HL-60/S4 treated with phorbol 12-myristate 13-acetate at 8.2 ng/mL for 4 days and 3 days (cell line): Measurements from ENCODE around the gene TOMM20.

Experiments used
- in situ Hi-C: fragments of 300-500 bp; cut with MboI; formaldehyde crosslinking; loops from 2 replicates; pipeline ENCODE4 v1.15.0; 2022; ENCODE audit warnings: low sequenced_read_pairs

The TOMM20 gene

DNA sequence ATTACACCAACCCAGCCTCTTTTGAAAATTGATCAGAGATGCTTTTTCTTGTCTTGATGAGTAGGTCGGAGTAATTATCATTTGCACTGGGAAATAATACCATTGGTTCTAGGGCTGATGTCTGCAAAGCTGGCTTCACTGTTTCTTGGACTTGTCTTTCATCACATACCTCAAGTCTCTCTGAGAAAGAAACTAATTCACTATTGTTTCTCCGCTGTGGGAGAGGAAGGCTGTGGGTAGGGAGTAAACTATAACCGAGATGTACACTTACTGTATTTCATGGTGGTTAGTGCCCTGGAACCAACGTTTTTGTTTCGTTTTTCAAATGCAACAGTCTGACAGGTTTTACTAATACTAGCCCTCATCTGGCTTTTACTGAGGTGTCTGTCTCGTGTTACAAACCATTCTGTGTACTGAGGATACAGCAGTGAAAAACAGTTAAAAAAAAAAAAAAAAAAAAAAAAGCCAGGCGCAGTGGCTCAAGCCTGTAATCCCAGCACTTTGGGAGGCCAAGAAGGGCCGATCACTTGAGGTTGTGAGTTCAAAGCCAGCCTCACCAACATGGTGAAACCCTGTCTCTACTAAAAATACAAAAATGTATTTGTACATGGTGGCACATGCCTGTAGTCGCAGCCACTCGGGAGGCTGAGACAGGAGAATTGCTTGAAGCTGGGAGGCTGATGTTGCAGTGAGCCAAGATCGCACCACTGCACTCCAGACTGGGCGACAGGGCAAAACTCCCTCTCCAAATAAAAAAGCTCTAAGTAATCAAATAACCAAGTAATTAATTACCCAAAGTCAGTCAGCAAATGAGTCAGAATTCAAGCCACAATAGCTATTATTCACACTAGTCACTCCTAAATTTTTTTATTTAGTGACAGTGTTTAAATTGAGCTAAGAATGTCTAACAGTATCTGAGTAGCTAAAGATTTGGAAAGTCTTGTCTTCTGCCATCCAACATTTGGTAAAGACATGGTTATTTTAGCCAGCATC lies 23.3 kb downstream of the TOMM20 start:
- in situ Hi-C loops = no loop called here

DNA sequence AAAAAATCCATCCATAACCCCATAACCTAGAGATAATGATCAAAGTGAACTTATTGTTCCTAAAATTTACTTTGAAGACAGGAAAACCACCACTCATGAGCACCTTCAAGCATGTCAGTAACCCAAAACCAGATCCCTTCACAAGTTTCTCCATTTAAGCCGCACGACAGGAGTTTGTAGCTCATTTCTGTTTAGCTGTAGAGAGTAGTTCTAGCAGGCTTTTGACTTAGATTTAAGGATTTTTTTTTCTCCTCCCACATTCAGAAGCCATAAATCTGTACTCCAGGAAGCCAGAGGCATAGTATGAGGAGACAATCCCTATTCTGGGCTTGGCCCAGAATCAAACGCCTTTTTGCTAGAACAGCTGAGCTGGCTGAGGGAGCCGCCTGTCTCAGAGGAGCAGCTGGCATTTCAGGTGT lies 25.6 kb downstream of the TOMM20 start:
- in situ Hi-C loops = no loop called here

DNA sequence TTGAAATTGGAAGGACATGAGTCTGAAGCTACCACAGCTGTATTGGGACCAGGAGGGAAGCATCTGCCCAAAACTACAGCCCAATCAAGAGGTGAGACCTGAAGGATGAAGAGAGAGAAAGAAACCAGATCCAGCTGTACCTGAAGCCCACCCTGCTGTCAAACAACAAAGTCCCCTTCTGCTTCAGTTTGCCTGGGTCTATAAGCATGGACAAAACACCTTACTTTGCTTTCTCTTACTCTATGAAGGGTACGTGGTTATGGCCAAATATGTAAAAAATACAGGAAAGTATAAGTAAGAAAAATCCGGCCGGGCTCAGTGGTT lies 26.4 kb downstream of the TOMM20 start:
- in situ Hi-C loops = no loop called here

DNA sequence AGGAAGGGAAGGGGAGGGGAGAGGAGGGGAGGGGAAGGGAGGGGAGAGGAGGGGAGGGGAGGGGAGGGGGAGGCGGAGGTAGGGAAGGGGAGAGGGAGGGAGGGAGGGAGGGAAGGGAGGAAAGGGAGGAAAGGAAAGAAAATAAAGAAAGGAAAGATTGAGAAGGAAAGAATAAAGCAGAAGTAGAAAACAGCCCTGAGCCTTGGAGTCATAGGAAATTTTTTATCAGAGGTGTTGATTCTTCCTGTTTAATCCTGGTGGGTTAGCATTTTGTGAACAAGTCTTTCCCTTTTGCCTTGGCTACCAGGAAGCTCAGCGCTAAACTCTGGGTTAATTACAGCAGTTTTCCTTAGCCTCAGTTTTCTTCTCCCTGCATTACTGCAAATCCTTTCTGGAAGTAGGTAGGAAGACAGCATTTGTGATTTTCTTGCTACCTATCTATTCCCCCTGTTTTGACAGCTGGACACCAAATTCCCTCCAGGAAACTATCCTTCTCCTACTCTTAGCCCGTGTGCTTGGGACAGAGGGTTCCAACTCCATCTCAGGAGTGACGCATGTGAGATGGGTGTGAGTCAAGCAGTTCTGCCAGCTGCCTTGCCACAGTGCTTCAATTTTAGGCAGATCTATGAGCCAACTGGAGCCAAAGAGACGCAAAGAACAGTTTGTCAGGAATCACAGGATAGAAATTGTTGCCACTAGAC lies 26.9 kb downstream of the TOMM20 start:
- in situ Hi-C loops = no loop called here

DNA sequence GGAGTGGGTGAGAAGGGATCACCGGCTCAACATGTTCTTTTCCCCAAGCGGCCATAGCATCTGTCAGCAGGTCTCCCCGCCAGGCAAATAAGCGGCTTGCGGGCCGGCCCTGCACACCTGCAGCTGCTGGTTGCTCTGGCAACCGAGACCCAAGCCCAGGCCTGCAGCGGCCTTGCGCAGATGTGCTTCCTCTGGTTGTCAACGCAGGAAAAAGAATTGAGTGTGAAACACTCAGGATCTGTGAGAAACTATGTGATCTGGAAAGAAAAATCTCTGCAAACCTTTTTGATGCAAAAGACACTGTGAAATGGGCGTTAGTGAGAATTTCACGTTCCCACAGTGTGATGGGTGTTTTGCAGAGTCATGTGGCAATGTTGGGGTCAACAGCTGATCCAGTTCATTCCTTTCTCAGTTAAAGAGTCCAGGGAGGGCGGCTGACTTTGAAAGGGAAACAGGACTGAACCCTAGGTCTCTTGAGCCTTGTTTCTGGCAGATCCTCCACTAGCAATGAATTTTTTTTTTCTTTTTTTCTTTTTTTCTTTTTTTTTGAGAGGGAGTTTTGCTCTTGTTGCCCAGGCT lies 28.4 kb downstream of the TOMM20 start:
- in situ Hi-C loops = no loop called here

DNA sequence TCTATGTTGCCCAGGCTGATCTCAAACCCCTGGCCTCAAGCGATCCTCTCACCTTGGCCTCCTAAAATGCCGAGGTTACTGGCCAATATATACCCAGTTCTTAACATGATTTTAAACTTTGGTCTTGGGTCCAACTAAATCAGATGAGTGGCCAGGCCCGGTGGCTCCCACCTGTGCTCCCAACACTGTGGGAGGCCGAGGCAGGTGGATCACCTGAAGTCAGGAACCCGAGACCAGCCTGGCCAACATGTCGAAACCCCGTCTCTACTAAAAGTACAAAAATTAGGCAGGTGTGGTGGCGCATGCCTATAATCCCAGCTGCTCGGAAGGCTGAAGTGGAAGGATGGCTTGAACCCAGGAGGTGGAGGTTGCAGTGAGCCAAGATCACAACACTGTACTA lies 29.6 kb downstream of the TOMM20 start:
- in situ Hi-C loops = loop anchor here (25.0 kb wide), 1 partner anchor 337 kb away; no protein-coding TSS in a partner anchor

DNA sequence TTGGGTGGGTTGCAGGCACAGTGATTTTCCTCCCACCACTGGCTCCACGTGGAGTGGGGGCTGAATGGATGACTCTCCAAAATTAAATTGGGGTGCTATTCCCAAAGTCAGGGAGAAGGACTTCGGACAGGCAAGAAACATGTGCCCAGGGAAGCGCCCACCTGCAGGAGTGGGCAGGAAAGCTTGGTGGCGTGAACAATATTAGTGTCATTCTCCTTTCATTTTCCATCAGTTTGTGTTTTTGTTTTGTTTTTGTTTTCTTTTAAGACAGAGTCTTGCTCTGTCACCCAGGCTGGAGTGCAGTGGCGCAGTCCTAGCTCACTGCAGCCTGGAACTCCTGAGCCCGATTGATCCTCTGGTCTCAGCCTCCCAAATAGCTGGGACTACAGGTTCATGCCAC lies 30.1 kb downstream of the TOMM20 start:
- in situ Hi-C loops = loop anchor here (25.0 kb wide), 1 partner anchor 336 kb away; no protein-coding TSS in a partner anchor

DNA sequence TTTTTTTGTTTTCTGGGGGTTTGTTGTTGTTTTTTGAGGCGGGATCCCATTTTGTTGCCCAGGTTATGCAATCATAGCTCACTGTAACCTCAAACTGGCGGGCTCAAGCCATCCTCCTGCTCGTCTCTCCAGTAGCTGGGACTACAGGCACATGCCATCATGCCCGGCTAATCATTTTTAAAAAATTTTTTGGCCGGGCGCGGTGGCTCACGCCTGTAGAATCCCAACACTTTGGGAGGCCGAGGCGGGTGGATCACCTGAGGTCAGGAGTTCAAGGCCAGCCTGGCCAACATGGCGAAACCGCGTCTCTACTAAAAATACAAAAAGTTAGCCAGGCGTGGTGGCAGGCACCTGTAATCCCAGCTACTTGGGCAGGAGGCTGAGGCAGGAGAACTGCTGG lies 31.1 kb downstream of the TOMM20 start:
- in situ Hi-C loops = loop anchor here (25.0 kb wide), 1 partner anchor 335 kb away; no protein-coding TSS in a partner anchor

DNA sequence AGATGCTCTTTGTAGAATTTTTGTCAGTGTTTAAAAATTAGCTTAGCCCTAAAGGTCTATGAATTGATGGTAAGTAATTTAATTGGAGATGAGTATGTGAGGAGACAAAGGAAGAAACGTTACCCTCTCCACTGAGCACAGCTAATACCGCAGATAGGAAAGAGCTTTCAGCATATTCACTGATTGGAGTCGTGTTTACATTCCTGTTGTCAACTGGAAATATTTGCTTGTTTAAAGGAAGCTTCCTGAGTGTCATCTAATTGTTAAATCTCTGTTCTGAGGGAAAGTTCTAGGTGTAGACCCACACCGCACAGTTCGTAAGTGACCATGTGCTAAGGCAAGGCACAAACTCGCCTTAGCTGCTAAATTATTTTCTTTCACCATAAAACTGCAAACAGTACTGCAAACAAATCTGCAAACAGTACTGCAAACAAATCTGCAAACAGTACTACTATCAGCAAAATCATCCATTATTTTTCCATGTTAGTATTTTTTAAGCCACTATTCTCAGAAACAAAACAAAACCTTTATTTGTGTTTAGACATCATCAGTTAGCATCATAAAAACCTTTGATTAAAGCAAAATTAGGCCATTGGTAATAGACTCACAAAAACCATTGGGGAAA lies 32.6 kb downstream of the TOMM20 start:
- in situ Hi-C loops = loop anchor here (25.0 kb wide), 1 partner anchor 334 kb away; no protein-coding TSS in a partner anchor

DNA sequence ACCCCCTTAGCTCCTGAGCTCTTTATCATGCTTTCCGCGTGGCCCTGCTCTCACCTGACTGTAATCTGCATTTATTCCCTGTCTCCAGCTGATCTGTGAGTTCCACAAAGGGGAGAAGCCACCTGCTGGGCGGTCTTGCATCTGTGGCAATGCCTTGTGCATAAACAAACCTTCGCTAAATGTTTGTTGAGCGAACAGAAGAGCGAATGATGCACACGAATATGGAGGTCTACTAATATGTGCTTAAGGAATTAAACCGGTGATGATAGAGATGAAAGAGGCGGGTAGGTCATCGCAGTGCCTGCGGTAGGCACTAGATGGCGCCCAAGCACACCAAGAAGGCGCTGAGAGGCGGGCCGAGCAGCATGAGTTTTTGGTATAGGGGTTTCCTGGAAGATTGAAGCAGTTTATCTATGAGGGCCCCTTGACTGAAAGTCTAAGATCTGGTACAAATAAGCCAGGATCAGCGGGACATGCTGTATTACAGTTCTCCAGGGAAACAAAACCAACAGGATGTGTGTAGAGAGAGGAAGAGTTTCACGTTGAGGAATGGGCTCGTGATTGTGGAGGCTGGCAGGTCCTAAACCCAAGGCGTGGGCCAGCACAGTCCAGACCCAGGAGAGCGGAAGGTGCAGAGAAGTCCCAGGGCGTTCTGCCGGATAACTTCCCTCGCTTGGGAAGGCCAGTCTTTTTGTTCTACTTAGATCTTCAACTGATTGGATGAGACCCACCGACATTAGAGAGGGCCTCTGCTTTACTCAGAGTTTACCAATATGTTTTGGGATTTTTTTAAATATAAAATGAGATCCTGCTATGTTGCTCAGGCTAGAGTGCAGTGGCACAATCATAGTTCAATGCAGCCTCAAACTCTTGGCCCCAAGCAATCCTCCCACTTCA lies 34.7 kb downstream of the TOMM20 start:
- in situ Hi-C loops = loop anchor here (25.0 kb wide), 1 partner anchor 332 kb away; no protein-coding TSS in a partner anchor

DNA sequence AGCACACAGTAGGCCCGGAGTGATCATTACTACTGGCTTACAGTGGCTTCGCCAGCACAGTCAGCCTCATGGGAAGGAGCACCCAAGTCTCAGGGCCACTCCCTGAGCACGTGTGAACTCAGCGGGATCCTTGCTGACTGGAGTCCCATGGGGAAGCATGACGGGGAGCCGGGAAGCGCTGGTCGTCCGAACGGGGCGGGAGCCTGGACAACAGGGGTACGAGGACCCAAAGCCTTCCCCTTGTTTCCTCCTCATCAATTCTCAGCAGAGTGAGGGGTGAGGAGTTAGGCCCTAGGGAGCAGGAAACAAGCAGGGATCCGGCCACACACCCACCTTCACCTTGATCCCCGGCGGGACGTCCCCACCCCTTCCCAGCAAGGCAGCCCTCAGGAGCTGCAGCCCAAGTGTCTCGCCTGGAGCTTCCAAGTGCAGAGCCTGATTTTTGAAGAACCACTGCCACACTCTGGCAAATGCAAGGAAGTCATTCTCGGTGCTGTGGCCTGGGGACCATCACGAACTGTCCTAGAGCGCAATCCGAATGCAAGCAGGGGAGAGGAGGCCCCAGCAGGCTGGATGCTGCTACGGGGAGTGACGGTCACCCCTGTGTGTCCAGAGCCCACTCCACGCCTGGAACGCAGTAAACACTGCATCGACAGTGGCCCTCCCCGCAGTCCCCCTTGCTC lies 35.5 kb downstream of the TOMM20 start:
- in situ Hi-C loops = loop anchor here (25.0 kb wide), 1 partner anchor 331 kb away; no protein-coding TSS in a partner anchor

DNA sequence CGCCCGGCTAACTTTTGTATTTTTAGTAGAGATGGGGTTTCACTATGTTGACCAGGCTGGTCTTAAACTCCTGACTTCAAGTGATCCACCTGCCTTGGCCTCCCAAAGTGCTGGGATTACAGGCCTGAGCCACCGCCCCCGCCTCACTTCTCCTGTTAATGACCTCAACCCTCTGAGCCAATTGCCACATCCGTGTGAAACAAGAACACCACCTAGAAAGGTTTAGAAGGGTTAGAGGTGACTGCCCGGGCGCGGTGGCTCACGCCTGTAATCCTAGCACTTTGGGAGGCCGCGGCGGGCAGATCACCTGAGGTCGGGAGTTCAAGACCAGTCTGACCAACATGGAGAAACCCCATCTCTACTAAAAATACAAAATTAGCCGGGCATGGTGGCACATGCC lies 36.2 kb downstream of the TOMM20 start:
- in situ Hi-C loops = loop anchor here (25.0 kb wide), 1 partner anchor 330 kb away; no protein-coding TSS in a partner anchor

DNA sequence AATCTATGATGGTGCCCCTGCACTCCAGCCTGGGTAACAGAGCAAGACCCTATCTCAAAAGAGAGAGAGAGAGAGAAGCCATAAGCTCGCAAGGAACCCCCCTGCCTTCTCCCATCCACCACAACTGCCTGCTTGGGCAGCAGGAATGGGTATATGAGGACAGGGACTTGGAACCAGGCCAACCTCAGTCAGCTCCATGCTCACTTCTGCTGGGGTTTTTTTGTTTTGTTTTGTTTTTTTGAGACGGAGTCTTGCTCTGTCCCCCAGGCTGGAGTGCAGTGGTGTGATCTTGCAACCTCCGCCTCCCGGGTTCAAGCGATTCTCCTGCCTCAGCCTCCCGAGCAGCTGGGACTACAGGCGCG lies 36.6 kb downstream of the TOMM20 start:
- in situ Hi-C loops = loop anchor here (25.0 kb wide), 1 partner anchor 330 kb away; no protein-coding TSS in a partner anchor

DNA sequence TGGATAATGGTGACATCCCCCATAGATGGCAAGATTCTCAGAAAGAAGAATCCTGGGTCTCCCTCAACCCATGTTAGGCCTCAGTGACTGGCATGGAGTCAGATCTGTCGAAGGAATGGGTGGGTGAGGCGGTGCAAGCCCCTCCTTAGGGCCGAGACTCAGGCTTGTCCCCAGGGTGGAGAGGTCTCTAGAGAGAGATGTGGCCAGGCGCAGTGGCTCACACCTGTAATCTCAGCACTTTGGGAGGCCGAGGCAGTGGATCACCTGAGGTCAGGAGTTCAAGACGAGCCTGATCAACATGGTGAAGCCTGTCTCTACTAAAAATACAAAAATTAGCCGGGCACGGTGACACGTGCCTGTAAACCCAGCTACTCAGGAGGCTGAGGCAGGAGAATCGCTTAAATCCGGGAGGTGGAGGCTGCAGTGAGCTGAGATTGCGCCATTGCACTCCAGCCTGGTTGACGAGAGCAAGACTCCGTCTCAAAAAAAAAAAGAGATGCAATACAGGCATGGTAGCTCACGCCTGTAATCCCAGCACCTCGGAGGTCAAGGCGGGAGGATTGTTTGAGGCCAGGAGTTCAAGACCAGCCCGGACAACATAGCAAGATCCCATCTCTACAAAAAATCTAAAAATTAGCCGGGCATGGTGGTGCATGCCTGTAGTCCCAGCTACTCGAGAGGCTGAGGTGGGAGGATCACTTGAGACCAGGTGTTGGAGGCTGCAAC lies 37.2 kb downstream of the TOMM20 start:
- in situ Hi-C loops = loop anchor here (25.0 kb wide), 1 partner anchor 329 kb away; no protein-coding TSS in a partner anchor

DNA sequence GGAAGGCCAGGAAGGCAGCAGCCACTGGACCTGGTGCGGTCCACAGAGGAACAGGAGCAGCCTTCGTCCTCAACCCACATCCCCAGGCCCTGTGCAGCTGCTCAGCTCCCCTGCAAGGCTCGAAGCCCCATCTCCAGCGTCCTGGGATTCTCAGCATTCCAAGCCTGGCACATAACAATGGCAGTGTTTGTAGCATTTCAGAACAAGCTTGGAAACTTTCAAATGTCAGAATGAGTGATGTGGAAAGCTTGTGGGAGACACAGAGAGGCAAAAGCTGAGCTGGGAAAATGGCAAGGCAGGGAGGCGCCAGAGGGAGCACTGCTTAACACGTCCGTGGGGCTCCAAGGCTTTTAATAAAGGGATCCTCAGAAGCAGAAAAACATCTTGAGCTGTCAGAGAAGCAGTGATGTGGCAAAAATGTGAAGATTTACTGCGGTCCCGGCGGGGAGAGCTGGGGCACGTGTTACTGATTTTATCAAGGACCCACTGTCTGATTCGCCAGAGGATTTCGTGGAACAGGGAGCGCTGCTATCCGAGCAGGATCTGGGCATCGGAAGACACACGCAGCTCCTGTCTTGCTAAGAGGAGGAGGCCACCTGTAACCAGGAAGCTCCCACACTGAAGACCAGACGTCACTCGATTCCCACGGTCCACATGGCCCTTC lies 38.1 kb downstream of the TOMM20 start:
- in situ Hi-C loops = loop anchor here (25.0 kb wide), 1 partner anchor 328 kb away; no protein-coding TSS in a partner anchor

DNA sequence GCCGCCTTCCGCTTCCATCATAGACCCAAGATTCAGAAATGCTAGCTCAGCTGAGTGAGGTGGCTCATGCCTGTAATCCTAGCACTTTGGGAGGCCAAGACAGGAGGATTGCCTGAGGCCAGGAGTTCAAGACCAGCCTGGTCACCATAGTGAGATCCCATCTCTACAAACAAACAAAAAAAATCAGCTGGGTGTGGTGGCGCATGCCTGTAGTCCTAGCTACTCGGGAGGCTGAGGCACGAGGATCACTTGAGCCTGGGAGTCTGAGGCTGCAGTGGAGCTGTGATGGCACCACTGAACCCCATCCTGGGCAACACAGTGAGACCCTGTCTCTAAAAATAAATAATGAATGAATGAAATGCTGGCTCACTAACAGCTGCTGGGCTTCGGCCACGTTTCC lies 39.7 kb downstream of the TOMM20 start:
- in situ Hi-C loops = loop anchor here (10.0 to 25.0 kb wide), 5 partner anchors 104 to 594 kb away; no protein-coding TSS in a partner anchor

DNA sequence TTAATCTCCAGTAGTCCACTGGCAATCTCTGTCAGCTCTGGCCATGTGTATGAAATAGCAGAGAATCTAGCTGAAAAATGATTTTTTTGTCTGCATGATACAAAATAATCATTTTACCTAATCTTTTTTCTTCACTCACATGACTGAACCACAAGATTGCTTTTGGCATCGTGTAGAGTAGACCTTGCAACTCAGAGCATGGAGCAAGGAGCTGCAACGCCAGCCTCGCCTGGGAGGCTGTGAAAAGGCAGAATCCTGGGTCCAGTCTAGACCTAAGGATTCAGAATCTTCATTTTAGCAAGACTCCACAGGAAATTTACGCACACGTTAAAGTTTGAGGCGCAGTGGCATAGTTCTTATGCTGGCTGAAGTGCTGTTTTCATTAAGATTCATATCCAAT lies 40.2 kb downstream of the TOMM20 start:
- in situ Hi-C loops = loop anchor here (10.0 to 25.0 kb wide), 5 partner anchors 104 to 594 kb away; no protein-coding TSS in a partner anchor

DNA sequence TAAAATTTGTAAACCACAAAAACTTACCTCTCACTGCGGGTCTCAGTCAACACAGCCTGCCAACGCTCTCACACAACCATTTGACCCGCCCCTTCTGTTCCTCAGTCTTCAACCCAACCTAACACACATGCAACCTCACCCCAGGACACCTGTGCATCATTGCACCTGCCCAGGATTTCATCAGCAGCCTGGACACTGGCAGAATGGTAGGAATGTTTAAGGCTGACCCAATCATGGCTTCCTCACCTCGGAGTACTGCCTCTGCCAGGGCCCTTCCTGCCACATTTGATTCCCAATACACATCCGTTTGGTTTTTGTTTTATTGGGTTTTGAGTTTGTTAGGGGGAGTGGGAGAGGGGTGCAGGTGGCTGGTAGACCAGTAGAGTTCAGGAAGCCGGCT lies 40.7 kb downstream of the TOMM20 start:
- in situ Hi-C loops = loop anchor here (10.0 to 25.0 kb wide), 5 partner anchors 103 to 593 kb away; no protein-coding TSS in a partner anchor
